ENCODE data around the gene PLBD2. TPM values are rescaled to one million over a fixed set of nuclear protein-coding genes. Genes with fewer than 3 reads are reported as not detected.

The PLBD2 gene
- total and polyA plus RNA-seq, 10 of the 15 experiments (the other 5 are each of a cell fraction or from before 2014, with no cell fraction given) = 1.4 to 16.6 (median 5.9) TPM

DNA sequence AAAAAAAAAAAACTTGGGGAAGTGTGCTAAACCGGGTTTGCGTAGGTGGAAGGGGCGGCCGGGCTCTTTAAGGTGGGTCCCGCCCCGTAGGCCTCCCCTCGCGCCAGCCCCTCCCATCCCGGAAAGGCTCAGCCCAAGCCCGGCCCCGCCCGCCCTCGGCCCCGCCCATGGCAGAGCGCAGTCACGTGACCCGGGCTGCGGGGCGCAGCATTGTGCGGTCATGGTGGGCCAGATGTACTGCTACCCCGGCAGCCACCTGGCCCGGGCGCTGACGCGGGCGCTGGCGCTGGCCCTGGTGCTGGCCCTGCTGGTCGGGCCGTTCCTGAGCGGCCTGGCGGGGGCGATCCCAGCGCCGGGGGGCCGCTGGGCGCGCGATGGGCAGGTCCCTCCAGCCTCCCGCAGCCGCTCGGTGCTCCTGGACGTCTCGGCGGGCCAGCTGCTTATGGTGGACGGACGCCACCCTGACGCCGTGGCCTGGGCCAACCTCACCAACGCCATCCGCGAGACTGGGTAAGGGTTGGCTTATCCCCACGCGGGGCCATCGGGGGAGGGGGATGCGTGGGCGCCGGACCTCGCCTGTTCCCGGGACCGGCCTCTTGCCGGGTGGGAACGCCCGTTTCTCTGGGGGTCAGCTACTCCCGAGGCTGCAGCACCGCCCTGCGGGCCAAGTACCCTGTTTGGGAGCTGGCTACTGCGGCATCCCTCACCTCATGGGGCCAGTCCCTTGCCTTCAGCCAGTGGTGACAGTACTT is at the start of gene PLBD2 (continued):
- TF ChIP-seq SMC3 (IDR thresholded peaks at IDR 0.05; ENCODE audit: borderline replicate concordance, low read length) = no peak
- TF ChIP-seq POU2F2 (IDR thresholded peaks at IDR 0.05; ENCODE audit: borderline replicate concordance, low read depth, low read length) = no peak
- TF ChIP-seq BHLHE40 (IDR thresholded peaks at IDR 0.05; ENCODE audit: borderline replicate concordance in 1 of 2, low read depth in 2 of 2, low read length in 1 of 2) = peak; percentile 82 to 98
- no peak for TF ChIP-seq MTA3 (IDR thresholded peaks at IDR 0.05; ENCODE audit: borderline replicate concordance, low read length)
- TF ChIP-seq KLF5 (IDR thresholded peaks at IDR 0.05; ENCODE audit: partially characterized antibody) = no peak
- TF ChIP-seq, protein P1, sequence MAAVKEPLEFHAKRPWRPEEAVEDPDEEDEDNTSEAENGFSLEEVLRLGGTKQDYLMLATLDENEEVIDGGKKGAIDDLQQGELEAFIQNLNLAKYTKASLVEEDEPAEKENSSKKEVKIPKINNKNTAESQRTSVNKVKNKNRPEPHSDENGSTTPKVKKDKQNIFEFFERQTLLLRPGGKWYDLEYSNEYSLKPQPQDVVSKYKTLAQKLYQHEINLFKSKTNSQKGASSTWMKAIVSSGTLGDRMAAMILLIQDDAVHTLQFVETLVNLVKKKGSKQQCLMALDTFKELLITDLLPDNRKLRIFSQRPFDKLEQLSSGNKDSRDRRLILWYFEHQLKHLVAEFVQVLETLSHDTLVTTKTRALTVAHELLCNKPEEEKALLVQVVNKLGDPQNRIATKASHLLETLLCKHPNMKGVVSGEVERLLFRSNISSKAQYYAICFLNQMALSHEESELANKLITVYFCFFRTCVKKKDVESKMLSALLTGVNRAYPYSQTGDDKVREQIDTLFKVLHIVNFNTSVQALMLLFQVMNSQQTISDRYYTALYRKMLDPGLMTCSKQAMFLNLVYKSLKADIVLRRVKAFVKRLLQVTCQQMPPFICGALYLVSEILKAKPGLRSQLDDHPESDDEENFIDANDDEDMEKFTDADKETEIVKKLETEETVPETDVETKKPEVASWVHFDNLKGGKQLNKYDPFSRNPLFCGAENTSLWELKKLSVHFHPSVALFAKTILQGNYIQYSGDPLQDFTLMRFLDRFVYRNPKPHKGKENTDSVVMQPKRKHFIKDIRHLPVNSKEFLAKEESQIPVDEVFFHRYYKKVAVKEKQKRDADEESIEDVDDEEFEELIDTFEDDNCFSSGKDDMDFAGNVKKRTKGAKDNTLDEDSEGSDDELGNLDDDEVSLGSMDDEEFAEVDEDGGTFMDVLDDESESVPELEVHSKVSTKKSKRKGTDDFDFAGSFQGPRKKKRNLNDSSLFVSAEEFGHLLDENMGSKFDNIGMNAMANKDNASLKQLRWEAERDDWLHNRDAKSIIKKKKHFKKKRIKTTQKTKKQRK (IDR thresholded peaks at IDR 0.05; ENCODE audit: low read depth, low read length) = no peak
- TF ChIP-seq NR2F1 (conservative IDR thresholded peaks at IDR 0.05) = no peak
- TF ChIP-seq RAD51 (IDR thresholded peaks at IDR 0.05) = peak; percentile 94
- TF ChIP-seq, protein P2, sequence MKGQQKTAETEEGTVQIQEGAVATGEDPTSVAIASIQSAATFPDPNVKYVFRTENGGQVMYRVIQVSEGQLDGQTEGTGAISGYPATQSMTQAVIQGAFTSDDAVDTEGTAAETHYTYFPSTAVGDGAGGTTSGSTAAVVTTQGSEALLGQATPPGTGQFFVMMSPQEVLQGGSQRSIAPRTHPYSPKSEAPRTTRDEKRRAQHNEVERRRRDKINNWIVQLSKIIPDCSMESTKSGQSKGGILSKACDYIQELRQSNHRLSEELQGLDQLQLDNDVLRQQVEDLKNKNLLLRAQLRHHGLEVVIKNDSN (IDR thresholded peaks at IDR 0.05; ENCODE audit: borderline replicate concordance, extremely low read length, insufficient read depth, low read depth, low read length) = peak; percentile 94
- TF ChIP-seq NBN (IDR thresholded peaks at IDR 0.05) = no peak; the same call in 1 of the 2 replicates
- TF ChIP-seq IKZF2 (IDR thresholded peaks at IDR 0.05) = no peak
- no peak for TF ChIP-seq BRCA1 (IDR thresholded peaks at IDR 0.05; ENCODE audit: low read depth, low read length)
- TF ChIP-seq POLR2AphosphoS5 (IDR thresholded peaks at IDR 0.05; ENCODE audit: low read length) = peak; percentile 31; the same call in 1 of the 2 replicates
- TF ChIP-seq HCFC1 (IDR thresholded peaks at IDR 0.05; ENCODE audit: low read length) = no peak
- TF ChIP-seq ETV6 (conservative IDR thresholded peaks at IDR 0.05 in 1 of 2, IDR thresholded peaks at IDR 0.05 in 1 of 2; ENCODE audit: borderline replicate concordance in 1 of 2, low read depth in 1 of 2) = no peak
- no peak for TF ChIP-seq PML (IDR thresholded peaks at IDR 0.05; ENCODE audit: low read length)
- TF ChIP-seq MXI1 (IDR thresholded peaks at IDR 0.05; ENCODE audit: low read depth, low read length) = peak; percentile 60; the same call in 1 of the 2 replicates
- no peak for TF ChIP-seq RBBP5 (conservative IDR thresholded peaks at IDR 0.05)
- TF ChIP-seq ASH2L (IDR thresholded peaks at IDR 0.05; ENCODE audit: borderline replicate concordance, low read depth) = no peak
- no peak for TF ChIP-seq MYB (IDR thresholded peaks at IDR 0.05; ENCODE audit: borderline replicate concordance, low read depth, low read length)
- TF ChIP-seq BCL11A (IDR thresholded peaks at IDR 0.05; ENCODE audit: low read depth, low read length) = no peak
- TF ChIP-seq, protein P3, sequence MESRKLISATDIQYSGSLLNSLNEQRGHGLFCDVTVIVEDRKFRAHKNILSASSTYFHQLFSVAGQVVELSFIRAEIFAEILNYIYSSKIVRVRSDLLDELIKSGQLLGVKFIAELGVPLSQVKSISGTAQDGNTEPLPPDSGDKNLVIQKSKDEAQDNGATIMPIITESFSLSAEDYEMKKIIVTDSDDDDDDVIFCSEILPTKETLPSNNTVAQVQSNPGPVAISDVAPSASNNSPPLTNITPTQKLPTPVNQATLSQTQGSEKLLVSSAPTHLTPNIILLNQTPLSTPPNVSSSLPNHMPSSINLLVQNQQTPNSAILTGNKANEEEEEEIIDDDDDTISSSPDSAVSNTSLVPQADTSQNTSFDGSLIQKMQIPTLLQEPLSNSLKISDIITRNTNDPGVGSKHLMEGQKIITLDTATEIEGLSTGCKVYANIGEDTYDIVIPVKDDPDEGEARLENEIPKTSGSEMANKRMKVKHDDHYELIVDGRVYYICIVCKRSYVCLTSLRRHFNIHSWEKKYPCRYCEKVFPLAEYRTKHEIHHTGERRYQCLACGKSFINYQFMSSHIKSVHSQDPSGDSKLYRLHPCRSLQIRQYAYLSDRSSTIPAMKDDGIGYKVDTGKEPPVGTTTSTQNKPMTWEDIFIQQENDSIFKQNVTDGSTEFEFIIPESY (IDR thresholded peaks at IDR 0.05) = no peak
- TF ChIP-seq NR2C2 (IDR thresholded peaks at IDR 0.05; ENCODE audit: borderline replicate concordance, control insufficient read depth, insufficient read length, low read depth) = no peak
- TF ChIP-seq, protein P4, sequence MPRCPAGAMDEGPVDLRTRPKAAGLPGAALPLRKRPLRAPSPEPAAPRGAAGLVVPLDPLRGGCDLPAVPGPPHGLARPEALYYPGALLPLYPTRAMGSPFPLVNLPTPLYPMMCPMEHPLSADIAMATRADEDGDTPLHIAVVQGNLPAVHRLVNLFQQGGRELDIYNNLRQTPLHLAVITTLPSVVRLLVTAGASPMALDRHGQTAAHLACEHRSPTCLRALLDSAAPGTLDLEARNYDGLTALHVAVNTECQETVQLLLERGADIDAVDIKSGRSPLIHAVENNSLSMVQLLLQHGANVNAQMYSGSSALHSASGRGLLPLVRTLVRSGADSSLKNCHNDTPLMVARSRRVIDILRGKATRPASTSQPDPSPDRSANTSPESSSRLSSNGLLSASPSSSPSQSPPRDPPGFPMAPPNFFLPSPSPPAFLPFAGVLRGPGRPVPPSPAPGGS (IDR thresholded peaks at IDR 0.05; ENCODE audit: borderline replicate concordance, insufficient read depth, low read depth, low read length, poor library complexity, severe bottlenecking) = no peak

All from GM12878 (cell line).